Osteoblast (primary cell): ENCODE results near the gene ADGRG7. TPM values are rescaled to one million over a fixed set of nuclear protein-coding genes. Genes with fewer than 3 reads are reported as not detected.

Experiments
- DNase-seq: peaks from one replicate; pipeline ENCODE4 v3.0.0; 2011; ENCODE audit warnings: low spot score, mixed read lengths; ENCODE audit not compliant: insufficient read length; ENCODE audit errors: missing footprints
- H2AFZ ChIP-seq: 2 replicates; pipeline ENCODE4 v1.6.0; 2011; ENCODE audit warnings: mild to moderate bottlenecking, low read length
- H3K27ac ChIP-seq: 2 replicates; pipeline ENCODE4 v1.5.1; 2011; ENCODE audit warnings: mild to moderate bottlenecking, low read depth, low read length, moderate library complexity
- H3K27me3 ChIP-seq: 2 replicates; pipeline ENCODE4 v1.6.0; 2012; ENCODE audit warnings: mild to moderate bottlenecking, control low read depth, inconsistent platforms, low read length, moderate library complexity; ENCODE audit not compliant: insufficient read depth
- H3K36me3 ChIP-seq: 2 replicates; pipeline ENCODE4 v1.5.1; 2011; ENCODE audit warnings: mild to moderate bottlenecking, low read length, control low read depth, moderate library complexity; ENCODE audit not compliant: insufficient read depth
- H3K4me1 ChIP-seq: 2 replicates; pipeline ENCODE4 v1.5.1; 2011; ENCODE audit warnings: mild to moderate bottlenecking, low read length, control low read depth, moderate library complexity; ENCODE audit not compliant: insufficient read depth
- H3K4me2 ChIP-seq: 2 replicates; pipeline ENCODE4 v1.6.0; 2011; ENCODE audit warnings: mild to moderate bottlenecking, low read length; ENCODE audit not compliant: insufficient read depth
- H3K4me3 ChIP-seq: fragments of 200-600 bp; sonication (generic); 3 replicates; pipeline ENCODE4 v1.5.1; 2012; ENCODE audit warnings: mild to moderate bottlenecking, low read length, inconsistent platforms; ENCODE audit not compliant: insufficient read depth
- H3K79me2 ChIP-seq: 2 replicates; pipeline ENCODE4 v1.6.0; 2012; ENCODE audit warnings: mild to moderate bottlenecking, low read length, control low read depth, inconsistent platforms; ENCODE audit not compliant: insufficient read depth
- H3K9me3 ChIP-seq: 2 replicates; pipeline ENCODE4 v1.5.1; 2011; ENCODE audit warnings: low read depth, low read length, control low read depth
- H4K20me1 ChIP-seq: 2 replicates; pipeline ENCODE4 v1.6.0; 2012; ENCODE audit warnings: mild to moderate bottlenecking, low read length, control low read depth; ENCODE audit not compliant: insufficient read depth
- total RNA-seq: library from RNA; depleted of rRNA; stranded (reverse); fragments of >200 nt; gene quantifications from 2 replicates; pipeline ENCODE4 v1.2.3, GENCODE V29; 2012
- TF ChIP-seq, protein P1 (sequence below): IDR thresholded peaks from 2 replicates; pipeline ENCODE4 v1.5.1; 2011; ENCODE audit warnings: mild to moderate bottlenecking, low read depth, low read length, moderate library complexity; ENCODE audit errors: extremely low read depth

ADGRG7 gene
- total RNA-seq, 1 donor: not detected

DNA sequence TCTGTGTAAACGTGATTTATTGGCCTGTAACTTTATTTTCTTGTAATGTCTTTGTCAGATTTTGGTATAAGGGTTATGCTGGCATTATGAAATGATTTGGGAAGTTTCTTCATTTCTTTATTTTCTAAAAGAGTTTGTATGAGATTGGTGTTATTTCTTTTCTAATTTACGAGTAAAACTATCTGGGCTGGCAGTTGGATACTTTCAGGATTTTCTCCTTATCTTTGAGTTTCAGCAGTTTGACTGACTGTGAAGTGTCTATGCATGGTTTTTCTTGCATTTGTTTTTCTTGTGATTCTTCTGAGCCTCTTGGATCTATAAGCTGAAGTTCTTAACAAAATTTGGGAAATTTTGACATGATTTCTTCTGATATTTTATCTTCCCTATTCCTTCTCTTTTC lies 18.1 kb downstream of the ADGRG7 start:
- TF ChIP-seq, protein P1, sequence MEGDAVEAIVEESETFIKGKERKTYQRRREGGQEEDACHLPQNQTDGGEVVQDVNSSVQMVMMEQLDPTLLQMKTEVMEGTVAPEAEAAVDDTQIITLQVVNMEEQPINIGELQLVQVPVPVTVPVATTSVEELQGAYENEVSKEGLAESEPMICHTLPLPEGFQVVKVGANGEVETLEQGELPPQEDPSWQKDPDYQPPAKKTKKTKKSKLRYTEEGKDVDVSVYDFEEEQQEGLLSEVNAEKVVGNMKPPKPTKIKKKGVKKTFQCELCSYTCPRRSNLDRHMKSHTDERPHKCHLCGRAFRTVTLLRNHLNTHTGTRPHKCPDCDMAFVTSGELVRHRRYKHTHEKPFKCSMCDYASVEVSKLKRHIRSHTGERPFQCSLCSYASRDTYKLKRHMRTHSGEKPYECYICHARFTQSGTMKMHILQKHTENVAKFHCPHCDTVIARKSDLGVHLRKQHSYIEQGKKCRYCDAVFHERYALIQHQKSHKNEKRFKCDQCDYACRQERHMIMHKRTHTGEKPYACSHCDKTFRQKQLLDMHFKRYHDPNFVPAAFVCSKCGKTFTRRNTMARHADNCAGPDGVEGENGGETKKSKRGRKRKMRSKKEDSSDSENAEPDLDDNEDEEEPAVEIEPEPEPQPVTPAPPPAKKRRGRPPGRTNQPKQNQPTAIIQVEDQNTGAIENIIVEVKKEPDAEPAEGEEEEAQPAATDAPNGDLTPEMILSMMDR: no peak
- H2AFZ ChIP-seq: no peak overlapping the region

DNA sequence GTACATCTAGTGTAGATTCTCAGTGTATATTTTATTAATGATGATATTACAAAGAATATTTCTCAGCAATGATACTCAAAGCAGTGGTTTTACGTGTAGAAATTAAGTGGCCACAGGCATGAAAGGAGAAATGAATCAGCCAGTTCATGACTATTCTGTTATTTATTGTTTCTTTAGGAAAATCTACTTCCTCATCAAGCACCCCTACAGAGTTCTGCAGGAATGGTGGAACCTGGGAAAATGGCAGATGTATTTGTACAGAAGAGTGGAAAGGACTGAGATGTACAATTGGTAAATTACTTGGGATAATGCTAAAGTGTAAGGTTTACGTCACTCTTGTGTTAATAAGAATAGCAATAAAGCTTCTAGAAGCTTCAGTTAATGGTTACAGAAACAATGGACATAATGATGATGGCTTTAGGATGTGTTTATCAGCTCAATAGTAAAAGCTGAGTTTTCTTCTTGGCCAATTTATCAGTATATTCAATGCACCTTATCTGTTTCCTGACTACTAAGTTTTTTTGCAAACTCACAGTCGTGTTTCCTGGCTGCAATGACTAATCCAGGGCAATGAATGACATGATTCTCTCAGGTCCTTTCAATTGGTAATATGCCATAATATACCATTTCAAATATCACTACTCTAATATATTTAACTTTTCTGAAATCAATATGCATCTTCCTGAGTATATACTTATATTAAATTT lies 20.2 kb downstream of the ADGRG7 start:
- Histone ChIP-seq H2AFZ (no peak overlapping the region), H3K4me3 (no peak overlapping the region)

More for the DNA sequence above, 18.1 kb downstream of the ADGRG7 start:
- H3K9me3 ChIP-seq: no peaks in the 10 kb centered on the region
- H3K27me3 ChIP-seq: peaks cover 7% of the 10 kb centered on the region
- H3K4me1 ChIP-seq: no peaks in the 10 kb centered on the region
- H4K20me1 ChIP-seq: no peaks in the 10 kb centered on the region
- DNase-seq: no peak
- no peak overlapping the region for H3K4me2 ChIP-seq
- H3K27ac ChIP-seq: no peak overlapping the region
- no peak overlapping the region for H3K4me3 ChIP-seq
- H3K36me3 ChIP-seq: no peaks in the 10 kb centered on the region
- H3K79me2 ChIP-seq: no peaks in the 10 kb centered on the region

DNA sequence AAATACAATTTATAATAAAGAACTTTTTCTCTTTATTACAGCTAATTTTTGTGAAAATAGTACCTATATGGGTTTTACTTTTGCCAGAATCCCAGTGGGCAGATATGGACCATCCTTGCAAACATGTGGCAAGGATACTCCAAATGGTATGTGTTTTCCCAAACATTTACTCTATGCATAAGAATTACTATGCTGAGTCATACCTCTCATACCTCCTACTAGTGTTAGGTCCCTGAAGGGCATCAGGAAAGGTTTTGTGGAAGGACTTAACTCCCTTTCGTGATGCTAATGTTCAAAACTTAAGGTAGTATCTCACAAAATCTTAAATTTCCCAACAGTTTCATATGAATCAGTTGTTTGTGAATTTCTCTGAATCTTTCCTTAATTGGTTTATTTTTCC lies 21.3 kb downstream of the ADGRG7 start:
- Histone ChIP-seq H2AFZ (no peak overlapping the region), H3K4me3 (no peak overlapping the region), H3K36me3 (no peaks in the 10 kb centered on the region), H3K27ac (no peak overlapping the region), H4K20me1 (no peaks in the 10 kb centered on the region), H3K9me3 (no peaks in the 10 kb centered on the region), H3K27me3 (peaks cover 7% of the 10 kb centered on the region), H3K79me2 (no peaks in the 10 kb centered on the region), H3K4me2 (no peak overlapping the region), H3K4me1 (no peaks in the 10 kb centered on the region)
- DNase-seq: no peak
- TF ChIP-seq, protein P1: no peak

More for the DNA sequence above, 20.2 kb downstream of the ADGRG7 start:
- H3K36me3 ChIP-seq: no peaks in the 10 kb centered on the region
- H3K4me1 ChIP-seq: no peaks in the 10 kb centered on the region
- TF ChIP-seq, protein P1: no peak
- H3K27ac ChIP-seq: no peak overlapping the region
- no peak for DNase-seq
- H3K79me2 ChIP-seq: no peaks in the 10 kb centered on the region
- no peaks in the 10 kb centered on the region for H4K20me1 ChIP-seq
- peaks cover 7% of the 10 kb centered on the region for H3K27me3 ChIP-seq
- H3K4me2 ChIP-seq: no peak overlapping the region
- H3K9me3 ChIP-seq: no peaks in the 10 kb centered on the region

DNA sequence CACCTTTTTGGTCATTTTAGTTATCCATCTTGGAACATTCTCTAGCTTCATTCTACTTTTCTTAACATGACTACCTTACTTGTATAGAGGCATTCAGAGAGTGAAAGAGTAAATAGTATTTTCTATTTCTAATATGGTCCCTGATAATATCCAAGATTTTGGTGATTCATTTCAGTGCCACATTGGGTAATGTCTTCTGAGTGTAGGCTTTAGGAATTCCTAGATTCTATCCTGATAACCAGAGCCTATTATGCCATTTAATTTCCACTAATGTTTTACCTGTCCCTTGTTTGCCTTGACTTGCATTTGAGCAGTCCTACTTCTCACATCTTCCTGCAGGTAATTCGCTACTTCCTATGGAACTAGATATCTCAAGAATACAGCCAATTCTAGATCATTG lies 21.8 kb downstream of the ADGRG7 start:
- Histone ChIP-seq H3K9me3 (no peaks in the 10 kb centered on the region), H3K4me1 (no peaks in the 10 kb centered on the region)

More for the DNA sequence above, 21.8 kb downstream of the ADGRG7 start:
- TF ChIP-seq, protein P1: no peak
- no peak overlapping the region for H3K27ac ChIP-seq
- no peaks in the 10 kb centered on the region for H3K79me2 ChIP-seq
- no peaks in the 10 kb centered on the region for H4K20me1 ChIP-seq
- no peak overlapping the region for H3K4me3 ChIP-seq
- H3K27me3 ChIP-seq: peaks cover 7% of the 10 kb centered on the region
- no peak overlapping the region for H3K4me2 ChIP-seq
- no peak for DNase-seq
- no peak overlapping the region for H2AFZ ChIP-seq
- H3K36me3 ChIP-seq: no peaks in the 10 kb centered on the region
